Right ventricle myocardium superior (tissue), 1 donor: ENCODE results near the gene MRPS12. TPM values are rescaled to one million over a fixed set of nuclear protein-coding genes. Genes with fewer than 3 reads are reported as not detected.

Source experiments
- ATAC-seq: fragments of 200-7000 bp; cut with Tn5 transposase; one replicate; pipeline ENCODE4 v1.9.1; 2020; ENCODE audit warnings: mild to moderate bottlenecking; ENCODE audit not compliant: poor library complexity
- DNase-seq: peaks from one replicate; pipeline ENCODE4 v3.0.0-alpha.2; 2020
- intact Hi-C: fragments of 100-400 bp; cut with DNase I; formaldehyde crosslinking; loops from one replicate; pipeline ENCODE4 v1.11.2; 2022
- total RNA-seq: library from RNA; stranded (reverse); fragmentation: NEBNext Ultra II Directional; extraction: Animal tissue kit (Norgen Biotek cat#: 25700); gene quantifications from one replicate; pipeline ENCODE4 v1.2.1, GENCODE V29; 2021
- donor health status: DM: no; HTN: yes; CAD: no; lungs with severe emphysema.

The MRPS12 gene
- total RNA-seq, 1 donor from 2014 or later, result 74.3 TPM

- ATAC-seq (no peak), DNase-seq (no peak)
- intact Hi-C loops, result no loop called here
Observed at GRCh38 chr19:38907670-38908069, 23.1 kb upstream of the MRPS12 start.

GRCh38 chr19:38908911-38909310 lies 21.8 kb upstream of the MRPS12 start:
- ATAC-seq, result no peak
- DNase-seq, result no peak
- intact Hi-C loops, result no loop called here

GRCh38 chr19:38910488-38910887 lies 20.3 kb upstream of the MRPS12 start:
- intact Hi-C loops, result no loop called here
- no peak for DNase-seq
- ATAC-seq, result no peak

- DNase-seq, result no peak
- ATAC-seq, result no peak
- intact Hi-C loops, result no loop called here
Observed at GRCh38 chr19:38911388-38912001, 19.2 kb upstream of the MRPS12 start.

GRCh38 chr19:38912600-38913514 lies 17.9 kb upstream of the MRPS12 start:
- no peak for ATAC-seq
- intact Hi-C loops, result no loop called here
- peak; percentile 23 for DNase-seq

GRCh38 chr19:38913958-38914357 lies 16.8 kb upstream of the MRPS12 start:
- intact Hi-C loops, result no loop called here
- DNase-seq, result peak; percentile 20
- no peak for ATAC-seq

- intact Hi-C loops, result no loop called here
- DNase-seq, result peak; percentile 31
- ATAC-seq, result no peak
Observed at GRCh38 chr19:38915329-38916321, 15.1 kb upstream of the MRPS12 start.

GRCh38 chr19:38917516-38917915 lies 13.2 kb upstream of the MRPS12 start:
- peak; percentile 24 for DNase-seq
- ATAC-seq, result no peak
- intact Hi-C loops, result no loop called here

GRCh38 chr19:38917921-38918491 lies 12.7 kb upstream of the MRPS12 start:
- intact Hi-C loops, result no loop called here

GRCh38 chr19:38918526-38918925 lies 12.2 kb upstream of the MRPS12 start:
- peak; percentile 19 for DNase-seq
- ATAC-seq, result no peak

More at GRCh38 chr19:38917921-38918491, 12.7 kb upstream of the MRPS12 start:
- ATAC-seq, result no peak
- peak; percentile 30 for DNase-seq

GRCh38 chr19:38919837-38920601 lies 10.7 kb upstream of the MRPS12 start:
- ATAC-seq (no peak), DNase-seq (no peak)
- intact Hi-C loops, result loop anchor here (10.0 kb wide), 1 partner anchor 515 kb away; the partner anchor contains the start of gene FAM98C

More at GRCh38 chr19:38918526-38918925, 12.2 kb upstream of the MRPS12 start:
- intact Hi-C loops, result no loop called here

GRCh38 chr19:38920602-38921419 lies 9.9 kb upstream of the MRPS12 start:
- ATAC-seq, result no peak
- intact Hi-C loops, result loop anchor here (10.0 kb wide), 1 partner anchor 516 kb away; the partner anchor contains the start of gene FAM98C
- no peak for DNase-seq

- ATAC-seq (no peak), DNase-seq (no peak)
- intact Hi-C loops, result loop anchor here (10.0 kb wide), 1 partner anchor 517 kb away; the partner anchor contains the start of gene FAM98C
Observed at GRCh38 chr19:38921420-38922274, 9.1 kb upstream of the MRPS12 start.

- ATAC-seq (no peak), DNase-seq (no peak)
- intact Hi-C loops, result loop anchor here (10.0 kb wide), 1 partner anchor 518 kb away; the partner anchor contains the start of gene FAM98C
Observed at GRCh38 chr19:38922482-38922881, 8.3 kb upstream of the MRPS12 start.

GRCh38 chr19:38924388-38924787 lies 6.4 kb upstream of the MRPS12 start:
- intact Hi-C loops, result loop anchor here (10.0 kb wide), 1 partner anchor 520 kb away; the partner anchor contains the start of gene FAM98C
- DNase-seq, result no peak
- ATAC-seq, result no peak
